RWPE1 (cell line): ENCODE measurements around the gene IQSEC3.

Experiments used
- CTCF ChIA-PET: fragments of 350-600 bp; sonication (Branson Sonifier 250); formaldehyde crosslinking; extraction: SDS; loops from one replicate; lab custom pipeline; 2021; lab: Yijun Ruan, JAX
- POLR2A ChIA-PET: fragments of 400-600 bp; formaldehyde crosslinking; extraction: SDS; loops from one replicate; lab custom pipeline; 2020; ENCODE audit warnings: antibody characterized with exemption; ENCODE audit not compliant: low non-redundant PET; lab: Yijun Ruan, JAX
- DNase-seq: peaks from one replicate; pipeline ENCODE4 v3.0.0; 2012; ENCODE audit warnings: low spot score
- H3K27ac ChIP-seq: fragments of 450-650 bp; 2 replicates; pipeline ENCODE4 v1.5.1; 2017
- CTCF ChIP-seq: fragments of 450-650 bp; conservative IDR thresholded peaks from 2 replicates; pipeline ENCODE4 v1.5.1; 2017; ENCODE audit warnings: low read depth, mild to moderate bottlenecking

IQSEC3 gene

GRCh38 chr12:208813-209212, 142.2 kb downstream of the IQSEC3 start:
- CTCF ChIA-PET, result no interaction called here
- POLR2A ChIA-PET, result no interaction called here
- no peak overlapping the region for H3K27ac ChIP-seq
- DNase-seq, result no peak
- TF ChIP-seq CTCF, result no peak

GRCh38 chr12:209246-209645, 142.7 kb downstream of the IQSEC3 start:
- ChIA-PET POLR2A (no interaction called here), CTCF (no interaction called here)
- TF ChIP-seq CTCF, result no peak
- H3K27ac ChIP-seq, result no peak overlapping the region
- no peak for DNase-seq

GRCh38 chr12:209851-210250, 143.3 kb downstream of the IQSEC3 start:
- ChIA-PET CTCF (no interaction called here), POLR2A (no interaction called here)
- no peak for DNase-seq
- no peak for TF ChIP-seq CTCF
- no peak overlapping the region for H3K27ac ChIP-seq

- POLR2A ChIA-PET, result no interaction called here
- no peak for TF ChIP-seq CTCF
- DNase-seq, result no peak
- CTCF ChIA-PET, result no interaction called here
- no peak overlapping the region for H3K27ac ChIP-seq
Observed at GRCh38 chr12:210277-211141, 143.9 kb downstream of the IQSEC3 start.

GRCh38 chr12:211142-211465, 144.5 kb downstream of the IQSEC3 start:
- ChIA-PET POLR2A (no interaction called here), CTCF (no interaction called here)
- TF ChIP-seq CTCF, result no peak
- no peak overlapping the region for H3K27ac ChIP-seq
- DNase-seq, result no peak

- ChIA-PET CTCF (interaction anchor here (0.8 kb wide), 1 partner anchor 23 kb away, joined by 3 read pairs; no protein-coding TSS in a partner anchor), POLR2A (no interaction called here)
- no peak for DNase-seq
- H3K27ac ChIP-seq, result no peak overlapping the region
- TF ChIP-seq CTCF, result no peak
Observed at GRCh38 chr12:211639-212414, 145.3 kb downstream of the IQSEC3 start.
